ENCODE data around the gene TBC1D21.
"Not testable (repeated sequence)": the region's sequence is repeated elsewhere in the genome, so short reads cannot be mapped to it uniquely, and the experiment has no call there.

TBC1D21 gene

DNA sequence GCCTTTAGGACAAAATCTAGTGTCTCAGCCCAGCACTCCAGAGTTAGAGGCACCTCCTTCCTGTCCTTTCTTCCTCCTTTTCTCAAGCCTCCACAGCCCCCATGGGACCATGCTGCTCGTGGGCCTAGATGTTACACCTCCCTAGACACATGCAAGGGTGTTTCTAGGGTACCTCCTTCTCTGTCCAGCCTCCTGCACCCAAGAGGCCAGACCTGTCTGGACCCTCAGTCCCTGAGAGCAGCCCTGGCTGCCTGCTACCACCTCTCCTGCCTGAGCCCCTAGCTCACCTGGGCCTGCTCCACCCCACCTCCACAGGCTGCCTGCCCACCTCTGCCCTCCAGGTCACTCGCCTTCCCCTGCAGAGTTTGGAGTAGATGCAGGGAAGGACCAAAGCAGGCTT, 58.1 kb downstream of the TBC1D21 start:
- no peak for DNase-seq

DNA sequence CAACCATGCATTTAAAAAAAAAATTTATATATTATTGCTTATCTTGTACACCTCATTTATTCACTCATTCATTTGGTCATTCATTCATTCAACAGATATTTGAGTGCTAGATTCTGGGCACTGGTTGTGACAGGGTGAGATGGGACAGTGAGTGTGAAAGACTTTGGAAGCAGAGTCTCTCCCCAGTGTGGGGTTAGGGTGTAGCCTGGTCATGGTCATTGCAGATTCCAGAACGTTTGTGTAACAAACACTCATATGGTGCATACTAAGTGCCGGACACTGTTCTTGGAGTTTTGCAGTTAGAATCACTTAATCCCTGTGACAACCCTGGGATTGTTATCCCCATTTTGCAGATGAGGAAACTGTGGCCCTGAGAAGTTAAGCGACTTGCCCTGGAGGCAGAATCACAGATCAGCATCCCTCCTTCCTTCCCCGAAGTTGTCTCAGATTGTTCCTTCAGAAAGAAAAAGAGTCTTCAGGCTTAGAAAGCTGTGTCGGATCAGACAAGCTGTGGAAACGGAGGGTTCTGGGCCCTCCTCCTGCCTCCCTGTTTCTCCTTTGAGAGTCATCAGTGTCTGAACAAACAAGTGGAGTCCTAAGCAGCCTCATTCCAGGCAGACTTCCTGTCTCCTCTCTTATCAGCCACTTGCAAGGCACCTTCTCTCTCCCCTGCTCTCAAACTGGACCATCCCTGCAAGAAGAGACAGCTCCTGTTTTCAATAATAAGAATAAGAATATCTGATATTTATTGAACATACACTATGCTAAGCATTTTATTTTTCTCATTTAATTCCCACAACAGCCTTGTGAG, 59.2 kb downstream of the TBC1D21 start:
- no peak for DNase-seq

DNA sequence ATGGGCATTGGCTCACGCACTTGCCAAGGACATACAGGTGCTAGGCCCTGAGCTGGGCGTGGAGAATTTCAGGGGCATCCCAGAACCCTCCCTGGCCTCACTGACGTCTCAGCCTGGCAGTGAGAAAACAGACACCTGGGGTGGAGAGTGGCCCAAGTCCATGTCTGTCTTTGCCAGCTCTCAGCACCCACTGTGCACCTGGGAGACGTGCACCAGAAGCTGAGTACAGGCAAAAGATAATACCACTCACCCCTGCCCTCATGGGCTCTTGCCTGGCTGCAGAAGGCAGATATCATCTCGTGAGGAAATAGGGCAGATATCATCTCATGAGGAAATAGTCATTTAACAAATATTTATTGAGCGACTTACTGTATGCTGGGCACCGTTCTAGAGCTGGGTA, 60.9 kb downstream of the TBC1D21 start:
- no peak for DNase-seq

DNA sequence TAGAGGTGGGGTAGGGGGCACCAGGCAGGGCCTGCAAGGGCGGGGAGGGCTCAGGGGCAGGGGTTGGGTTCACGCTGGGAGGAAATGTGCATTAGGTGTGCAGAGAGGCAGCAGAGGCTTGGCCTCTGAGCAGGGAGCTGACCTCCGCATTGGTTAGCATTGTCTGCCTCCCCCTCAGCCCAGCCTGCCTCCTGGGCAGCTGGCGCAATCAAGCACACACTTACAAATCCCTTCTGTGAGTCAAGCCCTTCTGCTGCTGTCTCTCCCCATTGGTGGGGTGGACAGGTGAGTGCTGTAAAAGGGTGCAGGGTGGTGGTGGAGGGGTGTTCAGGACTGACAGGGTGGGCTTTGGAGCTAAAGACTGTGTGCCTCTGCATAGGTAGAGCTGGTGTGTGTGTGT, 62.2 kb downstream of the TBC1D21 start:
- DNase-seq = no peak

DNA sequence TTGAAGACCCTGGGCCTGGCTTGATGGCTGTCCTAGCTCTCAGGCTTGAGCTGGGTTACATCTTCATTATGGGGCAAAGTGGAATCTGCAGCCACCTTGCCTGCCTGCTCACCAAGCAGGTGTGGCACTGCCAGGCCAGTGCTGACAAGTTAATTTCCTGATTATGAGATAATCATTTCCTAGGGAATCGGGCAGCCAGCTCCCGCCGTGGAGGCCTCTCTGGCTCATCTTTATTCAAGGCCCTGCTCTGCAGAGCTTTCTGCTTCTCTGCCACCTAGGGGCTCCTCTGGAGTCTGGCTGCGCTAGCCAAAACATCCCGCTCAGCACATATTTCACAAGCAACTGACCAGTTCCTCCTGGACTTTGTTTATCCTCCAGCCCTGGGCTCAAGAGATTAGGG, 62.8 kb downstream of the TBC1D21 start:
- no peak for DNase-seq

DNA sequence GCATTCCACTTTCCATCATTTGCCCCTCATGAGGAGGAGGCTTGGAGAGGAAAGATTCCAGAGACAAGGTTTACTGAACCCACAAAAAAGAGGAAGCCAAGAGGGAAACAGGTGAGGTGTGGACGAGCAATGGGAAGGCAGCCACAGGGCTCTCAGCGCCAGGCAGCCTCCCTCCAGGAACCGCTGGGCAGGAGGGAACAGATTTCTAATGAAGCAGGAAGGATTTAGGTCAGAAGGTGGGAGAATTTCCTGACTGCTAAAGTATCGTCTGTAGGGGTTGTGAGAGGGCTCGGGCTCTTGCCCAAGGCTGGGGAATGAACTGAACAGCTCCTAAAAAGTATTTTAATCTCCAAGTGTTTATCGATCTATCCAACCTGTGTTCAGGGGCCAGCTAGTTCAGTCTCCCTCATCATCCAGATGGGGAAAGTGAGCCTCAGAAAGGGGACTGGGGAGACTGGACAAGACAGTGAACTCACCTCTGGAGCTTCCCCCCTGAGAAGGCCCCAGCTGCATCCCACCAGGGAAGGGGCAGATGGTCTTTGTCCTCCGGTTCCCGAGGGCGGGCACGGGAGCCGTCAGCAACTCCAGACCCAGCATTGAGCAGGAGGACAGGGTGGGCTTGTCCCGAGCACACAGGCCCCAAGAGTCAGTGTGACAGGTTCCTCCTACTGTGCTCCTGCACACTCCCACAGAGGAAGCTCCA, 63.4 kb downstream of the TBC1D21 start:
- DNase-seq = no peak

DNA sequence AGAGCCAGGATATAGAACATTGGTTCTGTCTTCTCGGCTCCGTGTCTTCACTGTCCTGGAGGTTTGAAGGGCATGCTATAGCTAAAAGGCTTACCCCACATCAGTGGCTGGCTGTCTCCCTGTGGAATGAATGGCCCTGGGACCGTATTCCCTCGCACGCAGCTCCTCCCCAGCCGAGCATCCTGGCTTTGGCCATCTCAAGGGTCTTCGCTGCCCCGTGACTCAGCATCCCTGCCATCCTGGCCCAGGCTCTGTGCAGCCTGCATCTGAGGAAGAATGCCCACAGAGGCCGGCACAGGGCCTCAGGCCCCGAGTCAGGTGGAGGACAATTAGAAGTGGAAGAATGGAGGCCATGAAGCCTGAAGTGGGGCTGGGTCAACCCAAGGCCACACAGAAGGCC, 63.9 kb downstream of the TBC1D21 start:
- DNase-seq = no peak

DNA sequence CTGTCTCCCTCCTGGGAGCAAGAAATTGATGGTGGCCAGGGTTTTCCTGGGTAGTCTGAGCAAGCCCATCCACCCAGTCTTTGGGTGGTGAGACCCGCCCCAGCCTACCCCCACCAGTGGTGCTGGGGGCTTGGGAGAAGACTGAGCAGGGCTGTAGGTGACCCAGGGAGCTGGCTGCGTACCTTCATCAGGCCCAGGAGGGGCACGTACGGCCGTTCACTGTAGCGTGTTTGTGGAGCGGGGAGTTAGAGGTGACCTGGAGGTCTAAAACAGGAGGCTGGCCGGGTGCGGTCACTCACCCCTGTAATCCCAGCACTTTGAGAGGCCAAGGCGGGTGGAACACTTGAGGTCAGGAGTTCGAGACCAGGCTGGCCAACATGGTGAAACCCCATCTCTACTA, 64.4 kb downstream of the TBC1D21 start:
- no peak for DNase-seq

DNA sequence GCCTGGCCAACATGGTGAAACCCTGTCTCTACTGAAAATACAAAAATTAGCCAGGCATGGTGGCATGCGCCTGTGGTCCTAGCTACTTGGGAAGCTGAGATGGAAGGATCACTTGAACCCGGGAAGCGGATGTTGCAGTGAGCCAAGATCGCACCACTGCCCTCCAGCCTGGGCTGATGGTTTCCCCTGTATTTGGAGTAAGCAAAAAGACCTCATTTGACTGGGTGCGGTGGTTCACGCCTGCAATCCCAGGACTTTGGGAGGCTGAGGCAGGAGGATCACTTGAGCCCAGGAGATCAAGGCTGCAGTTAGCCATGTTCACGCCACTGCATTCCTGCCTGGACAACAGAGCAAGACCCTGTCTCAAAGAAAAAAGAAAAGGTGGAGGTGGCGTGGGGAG, 65.2 kb downstream of the TBC1D21 start:
- not testable (repeated sequence) for DNase-seq

Data from stimulated activated CD4-positive, alpha-beta T cell treated with anti-CD3 and anti-CD28 coated beads, Interleukin-4, amount 100 ng/mL, for 4 hours (primary cell).